COLO668 (cell line): Measurements from ENCODE around the gene DNAH6.

Experiments used
- DNase-seq: peaks from one replicate; lab custom pipeline; 2025; ENCODE audit not compliant: unreplicated experiment; lab: John Stamatoyannopoulos, UW

Gene DNAH6

DNA sequence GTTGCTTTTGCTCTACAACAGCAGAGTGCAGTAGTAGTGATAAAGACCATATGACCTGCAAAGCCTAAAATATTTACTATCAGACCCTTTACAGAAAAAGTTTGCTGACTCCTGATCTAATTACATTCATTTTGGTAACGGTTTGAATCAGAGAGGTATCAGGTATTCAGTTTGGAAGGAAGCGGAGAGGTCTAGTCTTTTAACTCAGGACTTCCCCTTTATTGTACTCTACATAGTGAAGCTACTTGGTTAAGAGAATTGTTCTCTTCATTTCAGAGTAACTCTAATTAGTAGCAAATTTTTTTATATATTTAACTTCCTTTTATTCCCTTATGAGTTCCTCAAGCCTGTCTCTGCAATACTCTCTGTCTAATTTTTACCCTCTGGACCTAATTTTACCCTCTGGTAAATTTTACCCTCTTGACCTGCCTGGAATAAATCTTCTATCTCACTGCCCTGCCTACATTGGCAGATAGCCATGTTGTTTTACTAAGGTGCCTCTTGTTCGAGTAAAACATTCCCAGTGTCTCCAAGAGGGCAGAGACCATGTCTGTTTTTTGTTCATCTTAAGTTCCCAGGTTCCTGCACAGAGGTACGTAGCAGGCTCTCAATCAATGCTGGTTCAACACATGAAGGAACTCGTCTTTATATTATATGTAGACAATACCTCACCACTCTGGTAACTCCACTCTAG, 170.6 kb downstream of the DNAH6 start:
- DNase-seq: no peak

DNA sequence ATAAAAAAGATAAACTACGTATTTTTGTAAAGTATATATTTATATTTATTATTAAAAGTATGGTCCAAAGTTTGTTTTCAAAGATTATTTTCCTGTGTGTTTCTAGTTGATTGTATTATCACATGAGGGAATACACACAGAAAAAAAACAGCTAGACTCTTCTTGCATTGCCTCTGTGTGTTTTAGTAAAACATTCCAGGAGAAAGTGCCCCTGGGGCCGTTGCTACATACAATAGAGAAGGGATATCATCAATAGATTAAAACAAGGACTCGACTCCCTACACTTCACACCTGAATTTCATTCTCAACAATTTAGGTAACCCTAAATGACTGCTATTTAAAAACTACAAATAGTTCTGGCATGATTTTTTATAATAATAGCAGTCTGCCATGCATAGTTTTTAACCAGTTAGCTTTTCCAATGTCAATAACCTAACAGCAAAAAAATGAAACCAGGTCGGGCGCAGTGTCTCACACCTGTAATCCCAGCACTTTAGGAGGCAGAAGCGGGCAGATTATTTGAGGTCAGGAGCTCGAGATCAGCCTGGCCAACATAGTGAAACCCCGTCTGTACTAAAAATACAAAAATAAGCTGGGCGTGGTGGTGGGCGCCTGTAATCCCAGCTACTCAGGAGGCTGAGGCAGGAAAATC, 171.3 kb downstream of the DNAH6 start:
- DNase-seq: no peak

DNA sequence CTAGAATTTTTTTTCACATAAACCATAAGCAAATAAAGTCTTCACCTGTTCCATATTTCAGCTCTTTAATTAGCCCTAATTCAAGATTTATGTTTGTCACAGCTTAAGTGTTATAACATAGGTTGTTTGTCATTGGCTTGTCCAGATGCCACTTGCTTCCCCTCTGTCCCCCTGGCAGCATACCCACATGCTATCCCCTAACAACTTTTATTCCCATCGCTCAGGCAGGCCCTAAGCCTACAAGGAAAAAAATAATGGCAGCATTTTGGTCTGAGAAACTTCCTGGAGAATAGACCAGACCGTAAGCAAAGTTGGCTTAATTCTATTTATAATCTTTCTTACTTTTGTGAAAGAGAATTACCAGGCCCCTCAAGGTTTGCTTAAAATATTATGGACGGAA, 173.9 kb downstream of the DNAH6 start:
- DNase-seq: no peak

DNA sequence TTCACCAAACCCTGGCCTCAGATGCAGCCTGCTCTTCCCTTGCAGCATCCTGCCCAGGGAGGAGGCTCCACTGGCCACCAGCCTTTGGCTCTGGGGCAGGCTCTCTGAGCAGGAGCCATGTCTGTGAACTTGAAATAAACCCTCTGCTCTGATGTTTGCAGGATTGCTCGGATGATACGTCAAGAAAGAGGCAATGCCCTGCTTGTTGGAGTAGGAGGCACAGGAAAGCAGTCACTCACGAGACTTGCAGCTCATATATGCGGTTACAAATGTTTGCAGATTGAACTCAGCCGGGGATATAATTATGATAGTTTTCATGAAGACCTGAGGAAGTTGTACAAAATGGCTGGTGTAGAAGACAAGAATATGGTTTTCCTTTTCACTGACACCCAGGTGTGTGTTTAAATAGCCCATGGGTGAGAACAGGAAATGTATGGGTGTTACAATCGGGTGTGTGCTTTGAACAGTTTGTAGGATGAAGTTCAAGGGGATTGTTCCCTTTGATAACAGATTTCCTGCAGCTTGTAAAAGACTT, 177.9 kb downstream of the DNAH6 start:
- DNase-seq: no peak

DNA sequence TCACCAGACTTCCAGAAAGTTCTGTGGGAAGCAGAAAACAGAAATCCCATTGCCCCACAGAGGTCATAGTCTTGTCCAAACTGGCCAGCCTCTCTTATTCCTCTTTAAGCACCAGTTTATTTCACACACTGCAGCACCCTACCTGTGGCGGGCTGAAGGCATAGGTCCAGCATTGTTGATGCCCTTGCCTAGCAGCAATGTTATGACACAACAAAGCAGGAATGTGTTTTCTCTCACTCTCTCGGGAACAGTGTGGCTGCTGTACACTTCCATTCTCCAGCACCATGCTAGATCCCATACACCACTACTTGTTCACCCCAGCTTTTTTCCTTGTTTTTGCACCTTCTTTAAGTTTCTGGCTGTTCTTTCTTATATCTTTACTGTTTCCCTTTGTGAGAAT, 181.6 kb downstream of the DNAH6 start:
- no peak for DNase-seq

DNA sequence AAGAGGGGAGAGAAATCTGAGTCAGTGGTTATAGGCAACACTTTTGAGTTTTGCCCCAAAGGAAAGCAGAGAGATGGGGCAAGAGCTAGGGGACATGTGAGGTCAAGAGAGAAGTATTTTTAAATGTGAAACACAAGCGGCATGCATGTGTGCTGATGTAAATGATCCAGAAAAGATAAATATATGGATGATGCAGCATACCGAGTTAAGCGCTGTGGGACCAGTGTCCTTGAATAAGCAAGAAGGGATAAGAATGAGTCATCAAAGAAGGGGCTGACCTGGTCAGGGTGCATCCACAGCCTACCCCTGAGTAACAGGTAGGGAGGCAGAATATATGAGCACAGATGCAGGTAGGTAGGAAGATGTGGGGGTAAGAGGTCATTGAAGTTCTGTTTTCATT, 183.7 kb downstream of the DNAH6 start:
- DNase-seq: no peak

DNA sequence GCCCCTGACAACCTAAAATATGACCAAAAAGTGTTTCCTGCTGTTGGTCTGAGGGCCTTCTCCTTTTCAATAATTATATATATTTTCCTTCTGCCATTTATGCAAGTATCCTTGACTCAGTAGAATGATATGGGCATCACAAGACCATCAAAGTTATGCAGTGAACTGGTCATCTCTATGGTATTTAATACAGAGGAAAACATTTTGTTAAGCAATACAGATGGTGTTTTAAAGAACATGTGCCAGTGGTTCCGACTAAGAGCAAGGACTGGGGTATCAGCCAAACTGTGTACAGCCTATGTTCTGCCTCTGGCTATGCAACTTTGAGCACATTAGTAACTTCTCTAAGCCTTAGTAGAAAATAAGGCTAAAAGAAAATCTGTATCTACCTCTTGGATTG, 185.6 kb downstream of the DNAH6 start:
- DNase-seq: no peak

DNA sequence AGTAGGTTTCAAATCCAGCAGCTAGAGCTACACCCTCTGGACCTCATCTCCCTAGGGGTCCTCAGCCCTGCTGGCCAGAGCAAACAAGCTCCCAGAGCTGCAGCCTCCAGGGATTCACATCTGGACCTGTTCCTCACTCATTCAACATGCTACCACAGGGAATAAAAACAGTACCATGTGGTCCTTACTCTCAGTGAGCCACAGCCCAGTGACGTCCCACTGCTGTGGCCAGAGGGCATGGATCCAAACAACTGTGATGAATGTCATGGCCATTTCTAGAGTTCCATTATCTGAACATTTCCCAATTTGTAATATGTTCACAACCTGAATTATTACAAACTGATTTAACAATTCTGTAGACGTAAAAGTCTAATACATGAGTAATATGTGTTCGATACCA, 186.6 kb downstream of the DNAH6 start:
- no peak for DNase-seq

DNA sequence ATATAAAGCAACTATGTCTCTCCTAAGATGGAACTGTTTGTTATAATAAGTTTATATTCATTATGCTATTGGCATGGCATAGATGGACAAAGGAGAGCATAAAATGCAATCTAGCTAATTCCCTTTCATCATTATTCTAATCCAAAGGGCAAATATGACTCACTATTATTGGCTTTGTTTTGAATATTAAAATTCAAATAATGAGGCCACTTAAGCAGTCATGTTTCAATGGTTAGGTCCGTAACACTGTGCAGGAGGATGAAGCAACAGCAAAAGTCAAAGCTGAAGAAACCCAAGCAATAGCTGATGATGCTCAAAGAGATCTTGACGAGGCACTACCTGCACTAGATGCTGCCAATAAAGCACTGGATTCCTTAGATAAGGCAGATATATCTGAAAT, 187.5 kb downstream of the DNAH6 start:
- no peak for DNase-seq

DNA sequence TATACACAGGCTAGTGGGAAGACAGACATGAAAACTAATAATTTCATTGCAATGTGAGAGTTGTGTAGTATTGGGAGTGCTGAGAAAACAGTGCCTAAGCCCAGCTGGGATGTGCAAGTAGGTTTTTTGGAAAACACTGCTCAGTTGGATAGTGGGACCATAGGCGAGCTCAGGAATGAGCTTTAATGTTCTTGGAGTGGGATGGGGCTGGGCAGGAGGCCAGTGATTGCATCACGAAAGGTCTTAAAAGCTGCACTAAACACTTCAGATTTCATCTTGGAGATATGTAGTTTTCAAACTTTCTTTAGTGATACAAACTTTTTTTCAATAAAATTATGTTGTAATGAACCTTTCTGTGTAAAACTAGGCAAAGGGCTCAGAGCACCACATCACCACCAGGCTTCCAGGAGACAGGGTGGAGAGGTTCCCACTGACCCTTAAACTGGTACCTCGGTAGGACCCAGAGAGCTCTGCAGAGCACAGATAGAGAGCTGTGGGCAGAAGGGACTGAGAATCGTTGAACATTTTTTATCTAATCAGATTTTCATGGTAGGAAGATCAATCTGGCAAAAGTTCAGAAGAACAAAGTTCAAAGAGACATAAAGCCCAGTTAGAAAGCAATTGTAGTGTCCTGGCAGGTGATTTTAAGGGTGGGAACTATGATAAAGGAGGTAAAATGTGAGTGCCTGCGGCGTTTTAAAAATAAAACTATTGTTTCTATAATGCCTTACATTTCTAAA, 188.4 kb downstream of the DNAH6 start:
- no peak for DNase-seq

DNA sequence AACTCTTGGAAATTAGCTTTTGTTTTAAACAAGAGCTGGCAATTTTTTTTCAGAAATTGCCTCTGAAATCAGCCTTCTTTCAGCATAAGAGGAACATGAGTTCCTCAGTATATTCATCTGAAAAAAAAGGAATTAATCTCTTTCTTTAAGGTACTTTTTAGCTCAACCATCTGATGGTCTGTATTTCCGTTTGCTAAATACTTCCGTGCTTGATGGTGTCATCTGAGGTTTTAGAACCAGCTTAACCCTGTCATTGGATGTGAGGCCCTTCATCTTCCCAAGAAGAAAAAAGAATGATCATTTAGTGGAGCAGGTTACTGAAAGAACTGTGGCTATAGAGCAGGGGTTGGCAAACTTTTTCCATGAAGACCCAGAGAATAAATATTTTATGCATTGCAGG, 189.6 kb downstream of the DNAH6 start:
- DNase-seq: no peak

DNA sequence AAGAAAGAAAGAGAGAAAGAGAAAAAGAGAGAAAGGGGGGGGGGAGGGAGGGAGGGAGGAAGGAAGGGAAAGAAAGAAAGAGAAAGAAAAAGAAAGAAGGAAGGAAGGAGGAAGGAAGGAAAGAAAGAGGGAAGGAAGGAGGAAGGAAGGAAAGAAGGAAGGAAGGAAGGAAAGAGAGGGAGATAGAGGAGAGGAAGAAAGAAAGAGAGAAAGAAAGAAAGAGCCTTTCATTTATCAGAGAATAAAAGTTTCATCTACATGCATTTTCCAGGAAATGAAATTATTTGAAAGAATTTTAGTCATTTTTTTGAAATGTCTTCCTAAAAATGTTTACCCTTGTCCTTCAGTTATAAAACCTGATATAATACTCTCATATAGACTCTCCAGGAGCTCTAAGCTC, 192.1 kb downstream of the DNAH6 start:
- no peak for DNase-seq

DNA sequence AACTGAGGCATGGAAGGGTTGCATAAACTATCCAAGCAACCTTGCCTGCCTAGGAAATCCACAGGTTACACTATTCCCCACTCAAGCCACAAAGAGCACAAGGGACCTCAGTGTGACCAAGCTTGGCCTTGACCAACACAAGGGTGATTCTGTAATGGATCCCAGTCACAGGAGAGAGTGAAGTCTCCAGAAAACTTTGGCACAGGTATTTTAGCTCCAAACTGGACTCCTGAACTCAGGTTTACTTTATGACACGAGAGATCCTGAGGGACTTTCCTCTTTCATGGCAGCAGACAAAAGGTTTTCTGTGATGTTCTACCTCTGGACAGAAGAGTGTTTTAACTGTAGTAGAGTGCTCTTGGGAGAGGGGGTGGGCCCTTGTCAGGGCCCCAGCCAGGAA, 195.4 kb downstream of the DNAH6 start:
- DNase-seq: no peak

DNA sequence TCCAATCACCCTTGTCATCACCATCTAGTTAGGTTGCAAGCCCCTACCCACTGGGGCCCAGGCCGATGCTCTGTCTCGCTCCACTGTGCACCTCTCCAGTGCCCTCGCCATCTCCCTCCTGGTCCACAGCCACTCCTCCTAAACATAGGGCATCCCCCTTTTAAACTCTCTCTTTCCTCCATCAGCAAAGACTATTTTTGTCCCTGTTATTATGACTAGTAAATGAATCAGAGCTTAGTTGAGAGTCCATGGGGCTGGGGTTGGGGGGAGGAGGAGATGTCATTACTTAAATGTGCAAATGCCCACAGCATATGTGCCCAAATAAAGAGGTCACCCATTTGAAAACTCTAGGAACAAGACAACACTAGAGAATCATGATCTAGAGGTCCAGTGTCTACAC, 197.1 kb downstream of the DNAH6 start:
- DNase-seq: no peak

DNA sequence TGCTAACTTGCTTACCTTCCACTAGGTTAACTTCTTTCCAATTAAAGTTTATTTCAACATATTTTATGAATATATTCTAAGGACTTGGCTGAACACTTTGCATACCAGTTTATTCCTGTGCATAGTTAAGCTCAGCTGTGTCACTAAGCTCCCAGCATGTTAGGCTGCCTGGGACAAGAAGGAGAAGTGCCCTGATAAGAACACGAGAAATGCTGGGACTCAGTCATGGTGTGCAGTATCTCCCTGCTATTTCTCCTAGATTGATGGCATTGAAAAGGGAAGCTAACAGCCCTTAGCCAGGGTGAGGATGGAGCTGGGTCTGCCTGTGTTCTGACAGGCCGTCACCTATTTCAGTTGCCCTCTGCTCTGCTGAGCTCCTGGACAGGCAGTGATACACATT, 200.3 kb downstream of the DNAH6 start:
- DNase-seq: no peak

DNA sequence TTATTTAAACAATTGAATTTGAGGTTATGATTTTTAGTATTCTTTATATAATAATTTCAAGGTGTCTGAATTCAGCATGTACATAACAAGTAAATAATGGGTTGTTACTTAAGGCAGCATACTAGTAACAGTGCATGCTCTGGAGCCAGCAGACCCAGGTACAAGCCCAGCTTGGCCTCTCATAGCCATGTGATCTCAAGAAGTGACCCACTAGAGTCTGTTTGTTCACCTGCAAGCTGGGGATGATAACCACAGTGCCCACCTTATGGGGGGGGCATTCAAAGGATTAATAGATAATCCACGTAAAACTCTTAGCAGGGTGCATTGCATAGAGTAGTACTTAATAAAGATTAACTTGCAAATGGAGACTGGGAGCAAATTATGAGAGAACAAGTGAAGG, 201.0 kb downstream of the DNAH6 start:
- DNase-seq: no peak

DNA sequence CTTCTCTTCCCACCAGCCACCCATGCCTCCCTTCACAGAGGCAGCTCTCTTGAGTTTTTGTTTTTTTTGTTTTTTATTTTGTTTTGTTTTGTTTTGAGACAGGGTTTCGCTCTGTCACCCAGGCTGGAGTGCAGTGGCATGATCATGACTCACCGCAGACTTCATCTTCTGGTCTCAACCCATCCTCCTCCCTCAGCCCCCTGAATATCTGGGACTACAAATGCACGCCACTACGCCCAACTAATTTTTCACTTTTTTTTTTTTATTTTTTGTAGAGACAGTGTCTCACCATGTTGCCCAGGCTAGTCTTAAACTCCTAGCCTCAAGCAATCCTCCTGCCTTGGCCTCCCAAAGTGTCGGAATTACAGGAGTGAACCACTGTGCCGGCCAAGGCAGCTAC, 203.1 kb downstream of the DNAH6 start:
- DNase-seq: no peak

DNA sequence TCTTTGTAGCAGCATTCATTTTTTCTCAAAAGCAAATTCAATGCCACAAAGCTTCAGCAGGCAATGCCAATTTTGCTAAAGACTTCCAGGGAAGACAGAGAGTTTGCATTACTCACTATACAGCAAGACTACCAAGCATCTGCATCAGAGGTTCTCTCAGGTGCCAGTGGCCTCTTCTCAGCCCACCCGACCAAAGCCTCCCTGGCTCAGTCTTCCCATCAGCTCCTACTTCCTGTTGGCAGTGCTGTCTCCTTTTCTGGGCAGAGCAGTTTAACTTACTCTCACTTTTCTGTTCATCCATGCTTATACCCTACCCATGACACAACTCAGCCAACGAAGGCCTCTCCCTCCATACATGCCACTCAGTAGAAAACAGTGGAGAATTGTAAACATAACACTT, 207.5 kb downstream of the DNAH6 start:
- no peak for DNase-seq

DNA sequence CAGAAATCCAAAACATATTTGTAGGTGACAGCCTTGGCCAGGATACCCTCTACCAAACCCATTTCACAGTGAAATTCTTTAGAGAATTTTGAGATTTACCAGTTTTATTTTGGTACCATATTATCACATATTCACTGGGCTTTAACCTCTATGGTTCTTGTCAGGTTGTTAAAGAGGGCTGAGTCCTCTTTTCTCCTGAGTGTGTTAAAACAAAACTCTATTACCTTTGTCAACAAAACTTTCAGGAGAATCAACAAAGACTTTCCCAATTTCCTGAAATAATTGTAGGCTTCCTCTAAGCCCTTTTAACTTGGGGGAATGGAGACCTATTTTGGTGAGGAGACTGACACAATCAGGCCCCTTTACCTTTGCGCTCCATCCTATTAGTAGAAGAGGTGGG, 209.4 kb downstream of the DNAH6 start:
- DNase-seq: no peak

DNA sequence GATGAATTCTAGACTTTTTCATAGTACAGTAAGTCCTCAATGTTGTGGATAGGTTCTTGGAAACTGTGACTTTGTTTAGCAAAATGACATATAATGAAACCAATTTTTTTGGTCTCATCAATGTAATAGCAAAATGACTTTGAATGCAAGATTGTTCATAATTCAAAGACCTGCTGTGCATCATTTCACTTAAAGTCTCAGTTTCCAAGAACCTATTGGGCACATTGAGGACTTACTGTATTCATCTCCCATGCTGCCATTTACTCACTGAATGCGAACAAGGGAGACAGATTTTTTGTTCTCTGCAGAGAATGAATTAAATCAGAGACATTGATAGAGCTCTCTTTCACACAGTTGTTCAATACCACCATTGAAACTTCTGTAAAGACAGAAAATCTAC, 211.0 kb downstream of the DNAH6 start:
- DNase-seq: no peak

DNA sequence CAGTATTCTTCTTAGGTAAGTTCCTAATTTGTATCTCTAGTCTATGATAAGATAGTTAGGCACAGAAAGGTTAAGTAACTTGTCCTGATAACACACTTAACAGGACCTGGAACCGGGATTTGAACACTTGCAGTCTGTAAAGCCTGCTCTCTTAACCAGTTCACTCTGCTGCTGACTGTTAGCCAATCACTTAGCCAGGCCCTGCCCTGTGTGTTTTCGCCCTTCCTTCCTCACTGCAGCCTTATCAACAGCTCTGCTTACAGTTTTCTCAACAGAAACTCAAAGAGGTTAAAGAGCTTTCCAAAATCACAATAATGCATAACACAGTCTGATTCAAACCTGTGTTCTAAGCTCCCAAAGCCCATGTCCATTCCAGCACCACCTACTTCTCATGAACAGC, 212.9 kb downstream of the DNAH6 start:
- no peak for DNase-seq

DNA sequence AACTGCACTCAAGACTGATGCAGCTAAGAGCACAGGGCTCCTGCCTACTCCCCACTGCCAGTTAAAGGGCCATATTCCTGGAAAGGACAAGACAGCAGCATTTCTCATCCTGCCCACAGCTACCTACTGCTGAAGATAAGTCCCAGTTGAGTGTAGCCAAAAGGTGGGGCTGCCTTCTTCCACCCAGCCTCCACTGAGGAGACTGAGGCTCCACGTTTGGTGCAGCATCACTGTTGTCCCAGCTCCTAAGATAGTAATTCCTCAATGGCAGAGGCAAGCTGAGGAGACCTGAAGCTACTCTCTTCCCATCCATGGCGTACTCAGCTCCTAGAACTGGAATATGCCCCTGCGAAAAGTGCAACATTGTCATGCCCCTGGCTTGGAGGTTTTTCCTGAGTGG, 214.9 kb downstream of the DNAH6 start:
- no peak for DNase-seq
